ENCODE results near the gene P2RY8. TPM values are rescaled to one million over a fixed set of nuclear protein-coding genes. Genes with fewer than 3 reads are reported as not detected.

Gene P2RY8
- total and polyA plus RNA-seq, 2 of the 4 experiments (the other 2 are of a cell fraction), result not detected

GRCh38 chrX:1502241-1502640 lies 34.7 kb downstream of the P2RY8 start:
- H3K9me1 ChIP-seq (ENCODE audit: insufficient read depth, low read length), result no peaks in the 10 kb centered on the region
- H4K91ac ChIP-seq (ENCODE audit: insufficient read depth, low read depth, low read length), result no peak overlapping the region
- ATAC-seq (ENCODE audit: low read depth) (no peak), DNase-seq (no peak)
- CTCF ChIA-PET, result no interaction called here
- H2BK20ac ChIP-seq (ENCODE audit: low read depth, low read length), result no peak overlapping the region
- no peak overlapping the region for H3K4ac ChIP-seq (ENCODE audit: low read depth, low read length)
- POLR2A ChIA-PET (ENCODE audit: unreplicated experiment), result no interaction called here
- H2AK5ac ChIP-seq (ENCODE audit: low read depth, low read length), result no peak overlapping the region
- in situ Hi-C loops (cut with MboI; ENCODE audit: low sequenced_read_pairs) (no loop called here), intact Hi-C loops (cut with micrococcal nuclease) (no loop called here), dilution Hi-C loops (cut with HindIII; ENCODE audit: low sequenced_read_pairs, unreplicated experiment) (no loop called here)
- no peaks in the 10 kb centered on the region for H3K79me1 ChIP-seq (ENCODE audit: low read depth in 1 of 2, low read length in 2 of 2)
- WGBS, 2 experiments (ENCODE audit: extremely low coverage in 2 of 2, insufficient read length in 1 of 2), result 20% methylated on average over 1 of the region's 12 CpGs; no CpG with 5 or more reads in 1 of the 2 experiments
- BruUV-seq (replicated peaks), result no TSS peak
- no peaks in the 10 kb centered on the region for H3K4me1 ChIP-seq (ENCODE audit: control insufficient read depth, insufficient read depth, low read length)
- no peak for TF ChIP-seq CTCF (conservative IDR thresholded peaks at IDR 0.05; ENCODE audit: low read depth, low read length)
- TF ChIP-seq USF2 (IDR thresholded peaks at IDR 0.05; ENCODE audit: low read depth, low read length), result no peak
- no peak for TF ChIP-seq CEBPB (IDR thresholded peaks at IDR 0.05; ENCODE audit: low read depth, low read length)
- no peak for TF ChIP-seq ELK1 (IDR thresholded peaks at IDR 0.05; ENCODE audit: borderline replicate concordance, low read depth, low read length)
- no peak for TF ChIP-seq RAD21 (IDR thresholded peaks at IDR 0.05; ENCODE audit: low read length)
- TF ChIP-seq SMC3 (IDR thresholded peaks at IDR 0.05; ENCODE audit: low read depth, low read length), result no peak
- TF ChIP-seq RFX5 (IDR thresholded peaks at IDR 0.05; ENCODE audit: low read depth, low read length), result no peak
- no peak for TF ChIP-seq POLR2A (IDR thresholded peaks at IDR 0.05; ENCODE audit: low read depth, low read length)
- TF ChIP-seq MAZ (IDR thresholded peaks at IDR 0.05; ENCODE audit: borderline replicate concordance, low read depth, low read length), result no peak
- no peak for TF ChIP-seq CHD1 (IDR thresholded peaks at IDR 0.05; ENCODE audit: low read depth, low read length)
- TF ChIP-seq MAFK (IDR thresholded peaks at IDR 0.05; ENCODE audit: low read depth, low read length), result no peak
- H4K8ac ChIP-seq (ENCODE audit: low read depth in 2 of 2, low read length in 2 of 2), result no peak overlapping the region
- H4K5ac ChIP-seq (ENCODE audit: low read depth, low read length), result no peak overlapping the region
- no peak overlapping the region for H2AK9ac ChIP-seq (replicated peaks; ENCODE audit: low read depth, low read length, poor library complexity)
- H3K23ac ChIP-seq (ENCODE audit: low read depth, low read length), result no peak overlapping the region
- no peak overlapping the region for H3K18ac ChIP-seq (ENCODE audit: low read depth, low read length)
- H3K27me3 ChIP-seq (ENCODE audit: control insufficient read depth, insufficient read depth, low read length), result no peaks in the 10 kb centered on the region
- H2BK15ac ChIP-seq (ENCODE audit: low read depth, low read length), result no peak overlapping the region
- no peak overlapping the region for H3K14ac ChIP-seq (replicated peaks; ENCODE audit: low read depth, low read length)
- H4K20me1 ChIP-seq (ENCODE audit: insufficient read depth, low read length), result no peaks in the 10 kb centered on the region
- no peak overlapping the region for H3K27ac ChIP-seq (ENCODE audit: insufficient read depth, low read length)
- no peak overlapping the region for H3K4me3 ChIP-seq (ENCODE audit: insufficient read depth, low read depth, low read length)
- H3K36me3 ChIP-seq (ENCODE audit: control insufficient read depth, insufficient read depth, low read length), result no peaks in the 10 kb centered on the region
- H2AFZ ChIP-seq (replicated peaks; ENCODE audit: low read length, poor library complexity), result no peak overlapping the region
- no peak overlapping the region for H2BK5ac ChIP-seq (ENCODE audit: low read depth, low read length, poor library complexity, severe bottlenecking)
- H3K9ac ChIP-seq (ENCODE audit: low read depth, low read length), result no peak overlapping the region
- H2BK120ac ChIP-seq (ENCODE audit: low read depth, low read length), result no peak overlapping the region
- H3K4me2 ChIP-seq (ENCODE audit: low read depth, low read length), result no peak overlapping the region
- peaks cover 12% of the 10 kb centered on the region; the same call in 1 of the 2 replicates for H3K9me3 ChIP-seq (ENCODE audit: control insufficient read depth, insufficient read depth, low read length)
- no peak overlapping the region for H3K56ac ChIP-seq (ENCODE audit: extremely low read depth, insufficient read depth, low read length)
